ENCODE data around the gene PIN1.

DNA sequence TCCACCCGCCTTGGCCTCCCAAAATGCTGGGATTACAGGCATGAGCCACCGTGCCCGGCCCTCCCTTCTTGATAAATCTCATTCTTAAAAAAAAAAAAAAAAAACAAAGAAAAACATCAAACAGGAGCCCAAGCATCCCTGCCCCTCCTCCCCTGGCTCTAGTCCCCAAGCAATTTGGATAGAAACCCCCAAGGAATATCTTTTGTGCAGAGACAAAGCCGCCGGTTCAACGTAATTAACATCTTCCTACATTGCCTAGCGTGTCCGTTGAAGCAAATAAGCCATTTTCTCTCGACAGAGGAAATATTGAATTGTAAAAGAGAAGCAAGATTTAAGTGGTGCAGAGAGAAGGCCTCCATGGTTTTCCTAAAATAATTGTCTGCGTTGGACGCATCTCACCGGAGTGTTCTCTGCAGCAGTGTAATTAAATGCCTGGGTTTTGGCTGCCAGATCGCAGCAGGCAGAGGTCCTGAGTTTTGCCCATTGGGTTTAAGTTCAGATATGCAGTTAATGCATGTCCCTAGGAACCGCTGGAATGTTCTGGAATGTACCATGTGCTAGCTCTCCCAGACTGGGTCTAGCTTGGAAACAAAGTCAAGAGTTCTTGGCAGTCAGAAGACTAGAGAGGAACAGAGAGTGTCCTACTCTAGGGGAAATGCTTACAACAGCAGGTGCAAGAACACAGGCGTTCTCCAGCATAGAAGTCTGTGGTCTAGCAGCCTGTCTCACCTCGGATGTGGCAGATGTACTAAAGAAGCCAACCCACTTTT lies 30.8 kb downstream of the PIN1 start:
- TF ChIP-seq, protein P1, sequence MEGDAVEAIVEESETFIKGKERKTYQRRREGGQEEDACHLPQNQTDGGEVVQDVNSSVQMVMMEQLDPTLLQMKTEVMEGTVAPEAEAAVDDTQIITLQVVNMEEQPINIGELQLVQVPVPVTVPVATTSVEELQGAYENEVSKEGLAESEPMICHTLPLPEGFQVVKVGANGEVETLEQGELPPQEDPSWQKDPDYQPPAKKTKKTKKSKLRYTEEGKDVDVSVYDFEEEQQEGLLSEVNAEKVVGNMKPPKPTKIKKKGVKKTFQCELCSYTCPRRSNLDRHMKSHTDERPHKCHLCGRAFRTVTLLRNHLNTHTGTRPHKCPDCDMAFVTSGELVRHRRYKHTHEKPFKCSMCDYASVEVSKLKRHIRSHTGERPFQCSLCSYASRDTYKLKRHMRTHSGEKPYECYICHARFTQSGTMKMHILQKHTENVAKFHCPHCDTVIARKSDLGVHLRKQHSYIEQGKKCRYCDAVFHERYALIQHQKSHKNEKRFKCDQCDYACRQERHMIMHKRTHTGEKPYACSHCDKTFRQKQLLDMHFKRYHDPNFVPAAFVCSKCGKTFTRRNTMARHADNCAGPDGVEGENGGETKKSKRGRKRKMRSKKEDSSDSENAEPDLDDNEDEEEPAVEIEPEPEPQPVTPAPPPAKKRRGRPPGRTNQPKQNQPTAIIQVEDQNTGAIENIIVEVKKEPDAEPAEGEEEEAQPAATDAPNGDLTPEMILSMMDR (IDR thresholded peaks at IDR 0.05): no peak
- no peak for TF ChIP-seq POLR2A (IDR thresholded peaks at IDR 0.05)
